Effector memory CD8-positive, alpha-beta T cell (primary cell): ENCODE measurements around the gene MYH6.
"Not testable (repeated sequence)": the region's sequence is repeated elsewhere in the genome, so short reads cannot be mapped to it uniquely, and the experiment has no call there.

Experiments
- ATAC-seq: fragments of 150-1000 bp; cut with Tn5 transposase; replicated peaks from 2 replicates; pipeline ENCODE4 v1.10.0; 2021; ENCODE audit warnings: mild to moderate bottlenecking, moderate library complexity
- DNase-seq, 3 experiments: peaks; one replicate each; pipeline ENCODE4 v3.0.0; 2021
- H3K27ac Mint-ChIP-seq, 2 donors: one replicate each; pipeline ENCODE4 v1.8.0; 2022; ENCODE audit warnings: mild to moderate bottlenecking in 2 of 2, mixed read lengths in 2 of 2, moderate library complexity in 2 of 2
- H3K27me3 Mint-ChIP-seq, 2 donors: one replicate each; pipeline ENCODE4 v1.8.0; 2022; ENCODE audit warnings: mixed read lengths in 2 of 2
- H3K36me3 Mint-ChIP-seq: one replicate; pipeline ENCODE4 v1.8.0; 2022; ENCODE audit warnings: mild to moderate bottlenecking, moderate library complexity, mixed read lengths; ENCODE audit not compliant: insufficient read depth
- H3K4me1 Mint-ChIP-seq, 2 donors: one replicate each; pipeline ENCODE4 v1.8.0; 2022; ENCODE audit warnings: low read depth in 2 of 2, mixed read lengths in 2 of 2
- H3K4me3 Mint-ChIP-seq, 2 donors: one replicate each; pipeline ENCODE4 v1.8.0; 2022; ENCODE audit warnings: mild to moderate bottlenecking in 2 of 2, mixed read lengths in 2 of 2, moderate library complexity in 2 of 2
- H3K9me3 Mint-ChIP-seq, 2 donors: one replicate each; pipeline ENCODE4 v1.8.0; 2022; ENCODE audit warnings: mixed read lengths in 2 of 2

The MYH6 gene

DNA sequence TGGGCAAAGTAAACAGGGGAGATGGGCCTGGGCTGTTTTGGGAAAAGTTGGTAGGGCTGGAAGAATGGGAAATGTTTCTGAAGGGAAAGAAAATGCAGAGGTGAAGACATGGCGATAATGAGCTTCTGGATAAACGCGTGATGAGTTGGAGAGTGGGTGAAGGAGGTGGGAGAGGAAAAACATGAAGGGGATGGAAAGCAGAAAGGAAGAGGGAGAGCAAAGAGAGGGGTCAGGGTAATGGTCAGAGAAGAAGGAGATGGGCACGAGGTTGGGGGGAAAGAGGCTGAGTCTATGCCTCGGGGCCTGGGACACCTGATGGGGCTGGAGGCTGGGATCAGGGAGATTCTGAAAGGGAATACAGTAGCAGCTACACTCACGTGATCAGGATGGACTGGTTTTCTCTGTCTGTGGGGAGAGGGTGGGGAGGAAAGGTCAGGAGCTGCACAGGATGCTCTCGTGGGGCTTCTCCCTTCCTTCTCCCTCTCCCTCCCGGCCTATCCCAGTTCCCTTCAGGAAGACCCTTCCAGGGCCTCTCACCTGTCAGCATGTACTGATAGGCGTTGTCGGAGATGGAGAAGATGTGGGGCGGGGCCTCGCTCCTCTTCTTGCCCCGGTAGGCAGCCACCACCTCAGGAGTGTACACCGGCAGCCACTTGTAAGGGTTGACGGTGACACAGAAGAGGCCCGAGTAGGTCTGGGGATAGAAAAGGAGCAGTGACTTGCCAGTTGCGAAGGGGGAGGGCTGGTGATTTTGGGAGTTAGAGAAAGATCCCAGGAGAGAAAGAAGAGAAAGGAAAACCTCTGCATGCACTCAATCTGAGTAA, 24.2 kb upstream of the MYH6 start:
- no peak for ATAC-seq
- peaks cover 3% of the 10 kb centered on the region for H3K36me3 Mint-ChIP-seq
- H3K9me3 Mint-ChIP-seq: no peaks in the 10 kb centered on the region
- H3K4me3 Mint-ChIP-seq: no peak overlapping the region
- no peak for DNase-seq
- H3K27me3 Mint-ChIP-seq: peaks cover 15 to 61% of the 10 kb centered on the region in 2 donors
- H3K4me1 Mint-ChIP-seq: no peaks in the 10 kb centered on the region
- no peak overlapping the region for H3K27ac Mint-ChIP-seq

DNA sequence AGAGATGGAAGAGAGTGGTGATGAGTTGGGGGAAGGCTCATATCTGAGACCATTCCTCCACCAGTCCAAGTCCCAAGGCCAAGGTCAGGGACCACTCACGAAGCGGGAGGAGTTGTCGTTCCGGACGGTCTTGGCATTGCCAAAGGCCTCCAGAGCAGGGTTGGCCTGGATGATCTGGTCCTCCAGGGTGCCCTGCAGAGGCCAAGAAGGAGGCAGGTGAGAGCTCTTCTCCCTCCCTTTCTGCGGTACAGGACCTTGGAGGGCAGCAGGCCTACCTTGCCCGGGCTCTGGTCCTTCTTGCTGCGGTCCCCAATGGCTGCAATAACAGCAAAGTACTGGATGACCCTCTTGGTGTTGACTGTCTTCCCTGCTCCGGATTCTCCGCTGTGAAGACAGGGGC, 23.4 kb upstream of the MYH6 start:
- no peak overlapping the region for H3K27ac Mint-ChIP-seq
- ATAC-seq (no peak), DNase-seq (no peak)
- peaks cover 15 to 61% of the 10 kb centered on the region in 2 donors for H3K27me3 Mint-ChIP-seq
- H3K4me3 Mint-ChIP-seq: no peak overlapping the region
- H3K4me1 Mint-ChIP-seq: no peaks in the 10 kb centered on the region
- no peaks in the 10 kb centered on the region for H3K9me3 Mint-ChIP-seq
- H3K36me3 Mint-ChIP-seq: peaks cover 3% of the 10 kb centered on the region

DNA sequence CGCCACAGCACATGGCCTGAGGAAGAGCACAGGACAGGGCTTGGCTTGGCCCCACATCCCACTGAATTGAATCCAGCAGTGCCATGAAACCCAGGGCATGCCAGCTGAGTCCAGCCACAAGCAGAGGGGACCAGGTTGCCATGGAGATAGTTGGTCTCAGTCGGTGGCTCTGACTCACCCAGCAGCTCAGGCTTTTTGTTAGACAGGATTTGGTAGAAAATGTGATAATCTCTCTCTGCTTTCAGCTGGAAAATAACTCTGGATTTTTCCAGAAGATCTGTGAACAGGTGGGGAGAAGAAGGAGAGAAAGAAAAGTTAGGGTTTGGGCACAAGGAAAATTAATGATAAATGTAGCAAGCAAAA, 22.6 kb upstream of the MYH6 start:
- no peak for DNase-seq
- no peak overlapping the region for H3K27ac Mint-ChIP-seq
- H3K4me3 Mint-ChIP-seq: no peak overlapping the region

DNA sequence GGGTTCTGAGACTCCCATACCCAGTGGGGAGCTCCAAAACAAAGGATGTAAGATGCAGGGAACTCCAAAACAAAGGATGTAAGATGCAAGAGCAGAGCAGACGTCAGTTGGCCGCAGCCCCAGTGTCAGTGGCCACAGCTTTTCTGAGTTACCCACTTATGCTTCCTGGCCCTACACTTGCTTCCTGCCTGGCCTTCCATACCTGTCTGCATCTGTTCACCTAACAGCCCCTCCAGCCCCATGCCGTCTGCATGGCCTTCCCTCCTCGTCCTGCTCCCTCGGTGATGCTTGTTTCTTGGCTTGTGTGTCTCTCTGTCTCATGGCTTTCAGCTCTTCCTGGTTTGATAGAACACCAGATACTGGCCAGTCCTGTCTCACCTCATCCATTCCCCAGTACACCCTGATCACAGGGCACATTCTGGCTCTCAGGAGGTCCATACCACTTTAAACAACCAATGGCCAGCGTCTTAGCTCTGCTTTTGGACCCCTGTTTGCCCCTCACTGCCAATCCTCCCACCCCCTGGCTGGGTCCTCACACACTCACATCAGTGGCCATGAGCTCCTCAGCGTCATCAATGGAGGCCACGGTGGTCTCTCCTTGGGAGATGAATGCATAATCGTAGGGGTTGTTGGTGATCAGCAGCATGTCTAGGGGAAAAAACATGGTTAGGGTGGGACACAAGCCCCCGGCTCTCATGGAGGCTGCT, 22.1 kb upstream of the MYH6 start:
- Mint-ChIP-seq H3K36me3 (peaks cover 3% of the 10 kb centered on the region), H3K27ac (no peak overlapping the region), H3K4me3 (no peak overlapping the region), H3K27me3 (peaks cover 15 to 55% of the 10 kb centered on the region in 2 donors), H3K9me3 (no peaks in the 10 kb centered on the region), H3K4me1 (no peaks in the 10 kb centered on the region)
- ATAC-seq (no peak), DNase-seq (no peak)

More for the DNA sequence above, 22.6 kb upstream of the MYH6 start:
- no peak for ATAC-seq
- Mint-ChIP-seq H3K27me3 (peaks cover 15 to 61% of the 10 kb centered on the region in 2 donors), H3K4me1 (no peaks in the 10 kb centered on the region), H3K36me3 (peaks cover 3% of the 10 kb centered on the region), H3K9me3 (no peaks in the 10 kb centered on the region)

DNA sequence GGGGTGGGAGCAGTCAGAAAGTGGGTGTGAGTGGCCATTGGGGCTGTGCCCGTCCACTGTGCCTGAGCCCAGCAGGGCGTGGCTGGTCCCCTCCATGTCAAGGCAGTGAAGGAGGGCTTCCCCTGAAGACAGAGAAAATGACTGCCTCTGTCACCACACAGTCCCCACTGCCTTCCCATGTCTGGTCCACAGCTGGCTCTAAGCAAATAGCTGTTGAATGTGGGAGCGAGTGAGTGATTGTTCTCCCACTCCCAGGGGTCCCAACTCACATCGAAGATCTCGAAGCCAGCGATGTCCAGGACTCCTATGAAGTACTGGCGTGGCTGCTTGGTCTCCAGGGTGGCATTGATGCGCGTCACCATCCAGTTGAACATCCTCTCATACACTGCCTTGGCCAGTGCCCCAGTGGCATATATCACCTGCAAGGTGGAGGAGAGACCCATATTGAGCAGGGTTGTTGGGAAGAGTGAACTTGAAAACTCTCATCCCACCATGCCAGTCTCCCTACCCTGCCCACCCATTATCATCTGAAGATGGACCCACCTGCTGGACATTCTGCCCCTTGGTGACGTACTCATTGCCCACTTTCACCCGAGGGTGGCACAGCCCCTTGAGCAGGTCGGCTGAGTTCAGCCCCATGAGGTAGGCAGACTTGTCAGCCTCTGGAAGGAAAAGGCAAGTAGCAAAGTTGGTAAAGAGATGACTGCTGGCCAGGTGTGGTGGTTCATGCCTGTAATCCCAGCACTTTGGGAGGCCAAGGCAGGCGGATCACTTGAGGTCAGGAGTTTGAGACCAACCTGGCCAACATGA, 20.8 kb upstream of the MYH6 start:
- no peaks in the 10 kb centered on the region for H3K9me3 Mint-ChIP-seq
- no peak for DNase-seq
- no peaks in the 10 kb centered on the region for H3K4me1 Mint-ChIP-seq
- H3K27me3 Mint-ChIP-seq: peaks cover 23 to 54% of the 10 kb centered on the region in 2 donors
- peaks cover 3% of the 10 kb centered on the region for H3K36me3 Mint-ChIP-seq
- no peak for ATAC-seq
- no peak overlapping the region for H3K4me3 Mint-ChIP-seq
- H3K27ac Mint-ChIP-seq: no peak overlapping the region

DNA sequence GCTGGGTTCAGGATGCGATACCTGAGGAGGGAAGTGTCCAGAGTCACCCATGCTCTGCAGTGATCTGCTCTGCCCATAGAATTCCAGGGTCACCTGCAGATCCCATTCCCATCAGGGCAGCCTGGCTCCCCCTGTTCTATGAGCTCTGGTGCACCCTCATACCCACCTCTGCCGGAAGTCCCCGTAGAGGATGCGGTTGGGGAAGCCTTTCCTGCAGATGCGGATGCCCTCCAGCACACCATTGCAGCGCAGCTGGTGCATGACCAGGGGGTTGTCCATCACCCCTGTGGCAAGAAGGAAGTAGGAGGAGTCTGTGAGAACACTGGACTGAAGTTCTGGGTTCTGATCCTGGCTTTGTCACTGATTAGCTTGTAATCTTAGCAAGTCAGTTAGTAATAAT, 17.7 kb upstream of the MYH6 start:
- not testable (repeated sequence) for H3K9me3 Mint-ChIP-seq, DNase-seq, H3K27ac Mint-ChIP-seq, H3K36me3 Mint-ChIP-seq, H3K4me1 Mint-ChIP-seq, H3K4me3 Mint-ChIP-seq, ATAC-seq
- peaks cover 9 to 24% of the 10 kb centered on the region in 2 donors for H3K27me3 Mint-ChIP-seq

DNA sequence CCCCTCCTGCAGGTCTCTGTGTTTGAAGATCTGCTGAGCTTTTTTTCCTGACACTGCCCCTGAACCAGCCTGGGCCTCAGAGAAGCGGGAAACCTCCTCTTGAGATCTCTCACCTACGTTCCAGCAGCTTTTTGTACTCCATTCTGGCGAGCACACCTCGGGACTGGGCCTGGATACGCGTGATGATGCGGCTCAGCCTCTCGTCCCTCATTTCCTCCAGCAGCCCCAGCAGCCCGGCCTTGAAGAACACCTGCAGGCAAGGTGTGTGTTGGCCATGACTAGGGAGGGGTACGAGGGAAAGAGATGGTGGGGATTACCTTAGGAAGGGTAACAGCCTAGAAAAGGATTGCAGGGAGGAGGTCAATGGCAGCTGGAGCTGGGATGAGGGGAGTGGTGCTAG, 17.1 kb upstream of the MYH6 start:
- ATAC-seq (no peak), DNase-seq (no peak)
- Mint-ChIP-seq H3K4me1 (no peaks in the 10 kb centered on the region), H3K36me3 (no peaks in the 10 kb centered on the region), H3K4me3 (no peak overlapping the region), H3K9me3 (no peaks in the 10 kb centered on the region), H3K27me3 (peaks cover 9 to 22% of the 10 kb centered on the region in 2 donors), H3K27ac (no peak overlapping the region)

DNA sequence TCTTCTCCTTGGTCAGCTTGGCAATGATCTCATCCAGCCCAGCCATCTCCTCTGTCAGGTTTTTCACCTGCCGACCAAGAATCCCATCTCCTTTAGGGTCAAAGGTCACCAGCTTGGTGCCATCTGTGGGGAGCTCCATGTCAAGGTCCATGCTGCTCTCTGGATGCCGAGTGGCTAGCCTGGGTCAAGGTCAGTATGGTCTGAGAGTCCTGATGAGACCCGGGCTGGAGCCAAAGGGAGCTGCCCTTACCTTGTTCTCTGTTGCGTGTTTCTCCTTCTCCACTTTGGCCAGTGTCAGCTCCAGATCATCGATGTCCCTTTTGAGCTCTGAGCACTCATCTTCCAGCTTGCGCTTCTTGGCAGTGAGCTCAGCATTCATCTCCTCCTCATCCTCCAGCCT, 15.6 kb upstream of the MYH6 start:
- ATAC-seq: no peak
- Mint-ChIP-seq H3K4me3 (no peak overlapping the region), H3K36me3 (no peaks in the 10 kb centered on the region)

DNA sequence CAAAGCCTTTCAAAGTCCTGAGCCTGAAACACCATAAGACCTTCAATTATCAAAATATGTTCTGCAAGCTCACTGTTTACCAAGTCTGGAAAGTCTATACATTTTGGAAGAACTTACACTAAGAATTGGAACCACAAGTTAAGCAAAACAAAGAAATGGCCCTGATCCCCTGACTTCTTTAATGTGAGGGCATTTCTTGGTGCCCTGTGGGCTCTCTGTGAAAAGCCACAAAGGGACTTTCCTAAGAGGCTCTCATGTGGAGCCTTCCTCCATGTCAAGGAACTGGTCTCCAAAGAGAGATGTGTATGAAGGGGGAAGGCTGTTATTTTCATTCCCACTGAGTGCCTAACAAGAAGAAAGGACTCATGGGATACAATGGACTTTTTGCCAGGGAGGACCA, 13.5 kb upstream of the MYH6 start:
- no peak overlapping the region for H3K27ac Mint-ChIP-seq
- peaks cover 25 to 53% of the 10 kb centered on the region in 2 donors for H3K27me3 Mint-ChIP-seq
- no peaks in the 10 kb centered on the region for H3K9me3 Mint-ChIP-seq
- no peaks in the 10 kb centered on the region for H3K36me3 Mint-ChIP-seq
- ATAC-seq (no peak), DNase-seq (no peak)
- H3K4me3 Mint-ChIP-seq: no peak overlapping the region
- no peaks in the 10 kb centered on the region for H3K4me1 Mint-ChIP-seq

More for the DNA sequence above, 15.6 kb upstream of the MYH6 start:
- Mint-ChIP-seq H3K9me3 (no peaks in the 10 kb centered on the region), H3K27ac (no peak overlapping the region), H3K4me1 (no peaks in the 10 kb centered on the region), H3K27me3 (peaks cover 17 to 32% of the 10 kb centered on the region in 2 donors)
- DNase-seq: no peak

DNA sequence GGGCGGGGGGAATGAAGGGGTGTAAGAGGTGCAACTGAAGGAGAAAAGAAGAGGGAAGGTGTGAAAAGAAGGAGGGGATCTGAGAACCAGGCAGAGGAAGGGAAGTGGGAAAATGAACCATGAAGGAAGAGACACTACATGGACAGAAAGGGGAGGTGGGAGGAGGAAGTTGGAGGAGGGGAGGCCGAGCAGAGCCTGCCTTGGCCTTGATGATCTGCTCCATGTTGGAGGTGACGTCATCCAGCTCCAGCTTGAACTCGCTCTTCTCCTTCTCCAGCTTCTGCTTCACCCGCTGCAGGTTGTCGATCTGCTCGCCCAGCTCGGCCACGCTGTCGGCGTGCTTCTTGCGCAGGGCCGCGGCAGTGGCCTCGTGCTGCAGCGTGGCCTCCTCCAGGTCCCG, 11.6 kb upstream of the MYH6 start:
- H3K36me3 Mint-ChIP-seq, DNase-seq, H3K4me1 Mint-ChIP-seq, H3K27ac Mint-ChIP-seq, H3K4me3 Mint-ChIP-seq, H3K9me3 Mint-ChIP-seq, ATAC-seq: not testable (repeated sequence)
- H3K27me3 Mint-ChIP-seq: peaks cover 33 to 63% of the 10 kb centered on the region in 2 donors

DNA sequence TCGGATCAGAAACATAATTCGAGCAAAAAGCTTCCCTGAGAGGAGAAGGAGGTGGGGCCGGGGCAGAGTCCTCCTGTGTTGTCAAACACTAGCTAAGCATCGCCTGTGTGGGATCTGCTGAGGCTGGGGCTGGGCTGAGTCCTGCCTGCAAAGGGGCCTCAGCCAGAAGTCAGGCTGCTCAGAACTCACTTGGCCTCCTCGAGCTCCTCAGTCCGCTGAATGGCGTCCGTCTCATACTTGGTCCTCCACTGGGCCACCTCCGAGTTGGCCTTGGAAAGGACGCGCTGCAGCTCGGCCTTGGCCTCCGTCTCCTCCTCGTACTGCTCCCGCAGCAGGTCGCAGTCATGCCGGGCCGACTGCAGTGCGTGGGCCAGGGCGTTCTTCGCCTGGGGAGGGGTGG, 9.9 kb upstream of the MYH6 start:
- Mint-ChIP-seq H3K36me3 (no peaks in the 10 kb centered on the region), H3K4me3 (no peak overlapping the region), H3K27me3 (peaks cover 30 to 54% of the 10 kb centered on the region in 2 donors), H3K4me1 (no peaks in the 10 kb centered on the region), H3K27ac (no peak overlapping the region), H3K9me3 (no peaks in the 10 kb centered on the region)
- no peak for DNase-seq
- ATAC-seq: no peak

DNA sequence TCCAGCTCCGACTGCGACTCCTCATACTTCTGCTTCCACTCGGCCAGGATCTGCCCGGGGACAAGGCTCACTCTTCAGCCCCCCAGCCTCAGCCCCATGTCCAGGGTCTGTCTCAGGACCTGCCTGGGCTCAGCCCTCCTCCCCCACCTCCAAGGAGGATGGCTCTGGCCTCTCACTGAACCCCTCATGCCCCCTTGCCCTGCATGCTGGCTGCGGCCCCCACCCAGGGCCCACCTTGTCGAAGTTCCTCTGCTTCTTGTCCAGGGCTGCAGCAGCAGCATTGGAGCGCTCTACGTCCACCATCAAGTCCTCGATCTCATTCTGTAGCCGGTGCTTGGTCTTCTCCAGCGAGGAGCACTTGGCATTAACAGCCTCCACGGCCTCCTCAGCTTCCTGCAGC, 9.2 kb upstream of the MYH6 start:
- H3K36me3 Mint-ChIP-seq, DNase-seq, ATAC-seq, H3K9me3 Mint-ChIP-seq, H3K27ac Mint-ChIP-seq, H3K4me3 Mint-ChIP-seq, H3K4me1 Mint-ChIP-seq: not testable (repeated sequence)
- H3K27me3 Mint-ChIP-seq: peaks cover 35 to 54% of the 10 kb centered on the region in 2 donors

DNA sequence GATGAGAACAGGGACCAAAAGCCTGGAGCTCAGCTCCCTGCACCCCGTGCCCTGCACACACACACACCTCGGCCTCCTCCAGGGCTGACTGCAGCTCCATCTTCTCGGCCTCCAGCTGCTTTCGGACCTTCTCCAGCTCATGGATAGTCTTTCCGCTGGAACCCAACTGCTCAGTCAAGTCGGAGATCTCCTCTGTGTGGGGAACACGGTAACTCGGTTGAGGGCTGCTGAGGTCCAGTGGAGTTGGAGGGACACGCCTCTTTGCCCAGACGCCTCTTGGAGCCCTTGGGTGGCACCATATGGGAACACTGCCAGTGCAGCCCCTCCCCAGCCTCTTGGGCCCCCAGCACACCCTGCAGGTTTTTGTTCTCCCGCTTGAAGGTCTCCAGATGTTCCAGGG, 8.7 kb upstream of the MYH6 start:
- Mint-ChIP-seq H3K36me3 (no peaks in the 10 kb centered on the region), H3K4me3 (no peak overlapping the region), H3K27ac (no peak overlapping the region), H3K9me3 (no peaks in the 10 kb centered on the region), H3K4me1 (no peaks in the 10 kb centered on the region), H3K27me3 (peaks cover 38 to 59% of the 10 kb centered on the region in 2 donors)
- DNase-seq: no peak
- no peak for ATAC-seq
